NB4 (cell line): ENCODE results near the gene TYK2.
A peak's percentile ranks its signal among the peaks of the same experiment; 100 is the strongest.
"Not testable (repeated sequence)": the region's sequence is repeated elsewhere in the genome, so short reads cannot be mapped to it uniquely, and the experiment has no call there.

Source experiments
- DNase-seq: peaks from one replicate; pipeline ENCODE4 v3.0.0; 2010; ENCODE audit warnings: low read depth
- H3K4me3 ChIP-seq: one replicate; pipeline ENCODE4 v1.5.1; 2011; ENCODE audit warnings: mild to moderate bottlenecking, low read depth, low read length, moderate library complexity
- MYC ChIP-seq: IDR thresholded peaks from 2 replicates; pipeline ENCODE4 v1.6.1; 2011; ENCODE audit warnings: low read depth, low read length
- POLR2A ChIP-seq: IDR thresholded peaks from 2 replicates; pipeline ENCODE4 v1.6.1; 2011; ENCODE audit warnings: mild to moderate bottlenecking; ENCODE audit not compliant: insufficient read length; ENCODE audit errors: extremely low read depth
- TF ChIP-seq, protein P1 (sequence below): IDR thresholded peaks from 2 replicates; pipeline ENCODE4 v1.6.1; 2011; ENCODE audit warnings: low read depth, low read length
- TF ChIP-seq, protein P2 (sequence below): IDR thresholded peaks from one replicate; pipeline ENCODE4 v1.5.1; 2012; ENCODE audit warnings: low read depth, low read length

TYK2 gene

DNA sequence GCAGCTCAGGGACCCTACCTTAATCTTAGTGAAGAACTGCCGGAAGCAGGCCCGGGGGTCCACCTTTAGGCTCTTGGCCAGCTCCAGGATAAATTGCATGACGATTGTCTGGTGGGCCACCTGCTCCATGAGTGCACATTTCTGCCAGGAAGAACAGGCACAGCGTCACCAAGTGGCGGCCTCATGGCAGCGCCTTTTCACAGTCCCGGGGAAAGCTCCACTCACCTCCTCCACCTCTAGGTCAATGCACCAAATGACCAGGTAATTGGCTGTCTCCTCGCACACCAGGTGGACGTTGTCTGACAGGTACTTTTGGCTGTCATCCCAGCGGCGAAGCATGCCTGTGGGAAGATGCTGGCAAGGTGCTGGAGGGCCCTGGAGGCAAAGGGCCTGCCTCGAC is 14.6 kb upstream of the TYK2 start:
- no peak for DNase-seq
- H3K4me3 ChIP-seq, result no peak overlapping the region
- TF ChIP-seq MYC, result no peak
- TF ChIP-seq POLR2A, result no peak
- TF ChIP-seq, protein P1, sequence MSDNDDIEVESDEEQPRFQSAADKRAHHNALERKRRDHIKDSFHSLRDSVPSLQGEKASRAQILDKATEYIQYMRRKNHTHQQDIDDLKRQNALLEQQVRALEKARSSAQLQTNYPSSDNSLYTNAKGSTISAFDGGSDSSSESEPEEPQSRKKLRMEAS, result no peak

DNA sequence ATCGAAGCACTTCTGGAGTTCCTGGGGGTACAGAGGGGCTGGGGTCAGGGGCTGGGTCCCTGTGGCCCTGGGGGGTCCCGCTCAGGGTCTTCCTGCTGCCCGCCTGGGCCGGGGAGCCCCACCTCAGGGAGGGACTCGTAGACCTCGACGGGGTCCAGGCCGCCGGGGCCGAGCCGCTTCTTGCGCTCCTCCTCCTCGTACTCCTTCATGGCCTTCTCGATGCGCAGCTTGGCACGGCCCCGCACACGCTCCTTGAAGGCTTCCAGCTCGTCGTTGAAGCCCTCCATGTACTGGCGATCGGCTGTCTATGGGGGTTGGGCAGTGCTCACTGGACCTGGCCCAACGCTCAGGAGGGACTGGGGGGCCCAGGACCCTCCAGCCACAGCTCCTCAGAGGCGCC is 12.8 kb upstream of the TYK2 start:
- no peak overlapping the region for H3K4me3 ChIP-seq
- TF ChIP-seq, protein P2, sequence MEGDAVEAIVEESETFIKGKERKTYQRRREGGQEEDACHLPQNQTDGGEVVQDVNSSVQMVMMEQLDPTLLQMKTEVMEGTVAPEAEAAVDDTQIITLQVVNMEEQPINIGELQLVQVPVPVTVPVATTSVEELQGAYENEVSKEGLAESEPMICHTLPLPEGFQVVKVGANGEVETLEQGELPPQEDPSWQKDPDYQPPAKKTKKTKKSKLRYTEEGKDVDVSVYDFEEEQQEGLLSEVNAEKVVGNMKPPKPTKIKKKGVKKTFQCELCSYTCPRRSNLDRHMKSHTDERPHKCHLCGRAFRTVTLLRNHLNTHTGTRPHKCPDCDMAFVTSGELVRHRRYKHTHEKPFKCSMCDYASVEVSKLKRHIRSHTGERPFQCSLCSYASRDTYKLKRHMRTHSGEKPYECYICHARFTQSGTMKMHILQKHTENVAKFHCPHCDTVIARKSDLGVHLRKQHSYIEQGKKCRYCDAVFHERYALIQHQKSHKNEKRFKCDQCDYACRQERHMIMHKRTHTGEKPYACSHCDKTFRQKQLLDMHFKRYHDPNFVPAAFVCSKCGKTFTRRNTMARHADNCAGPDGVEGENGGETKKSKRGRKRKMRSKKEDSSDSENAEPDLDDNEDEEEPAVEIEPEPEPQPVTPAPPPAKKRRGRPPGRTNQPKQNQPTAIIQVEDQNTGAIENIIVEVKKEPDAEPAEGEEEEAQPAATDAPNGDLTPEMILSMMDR, result no peak
- DNase-seq, result no peak

DNA sequence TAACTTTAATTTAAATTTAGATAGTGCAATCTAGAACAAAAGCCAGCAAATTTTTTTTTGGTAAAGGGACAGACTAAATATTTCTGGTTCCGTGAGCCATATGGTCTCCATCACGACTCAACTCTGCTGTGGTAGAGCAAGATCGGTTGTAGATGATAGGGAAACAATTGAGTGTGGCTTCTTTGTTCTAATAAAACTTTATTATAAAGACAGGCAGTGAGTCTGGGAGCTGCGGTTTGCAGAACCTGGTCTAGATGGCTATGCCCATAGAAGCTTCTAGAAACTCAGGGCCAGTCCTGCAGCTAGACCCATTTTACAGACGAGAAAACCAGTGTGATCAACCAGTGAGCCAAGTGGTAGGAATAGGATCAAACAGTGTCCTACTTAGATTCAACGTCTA is 11.7 kb upstream of the TYK2 start:
- TF ChIP-seq MYC (no peak), POLR2A (no peak)
- TF ChIP-seq, protein P1, result no peak
- TF ChIP-seq, protein P2, result no peak
- DNase-seq, result no peak

DNA sequence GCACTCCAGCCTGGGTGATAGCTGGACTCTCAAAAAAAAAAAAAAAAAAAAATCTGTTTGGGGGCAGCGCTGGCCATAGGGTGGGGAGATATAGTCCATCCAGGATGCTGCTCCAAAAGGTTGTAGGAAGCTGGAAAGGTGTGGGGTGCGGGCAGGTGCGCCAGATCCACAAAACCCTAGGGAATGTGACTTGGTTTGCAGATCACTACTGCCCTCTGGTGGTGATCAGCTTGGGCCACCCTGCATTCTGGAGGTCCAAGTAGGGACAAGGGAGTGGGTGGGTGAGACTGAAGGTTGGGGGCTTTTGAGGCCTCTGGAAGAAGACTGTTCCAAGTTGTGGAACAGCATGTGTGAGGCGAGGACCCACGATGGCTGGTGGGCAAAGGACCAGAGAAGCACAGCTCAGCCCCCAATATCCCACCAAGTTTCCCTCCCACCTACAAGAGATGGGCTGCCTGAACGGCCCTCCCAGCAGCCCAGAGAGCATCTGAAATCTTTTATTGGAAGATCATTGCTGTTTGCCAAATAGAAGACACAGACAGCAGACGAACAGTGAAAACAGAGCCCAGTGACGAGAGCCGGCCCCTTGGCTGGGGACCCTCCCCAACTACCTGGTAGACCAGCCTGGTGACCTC is 10.4 kb upstream of the TYK2 start:
- no peak overlapping the region for H3K4me3 ChIP-seq
- TF ChIP-seq, protein P2, result peak; percentile 100
- no peak for TF ChIP-seq MYC
- peak; percentile 91 for DNase-seq

More for the DNA sequence above, 11.7 kb upstream of the TYK2 start:
- H3K4me3 ChIP-seq, result no peak overlapping the region

DNA sequence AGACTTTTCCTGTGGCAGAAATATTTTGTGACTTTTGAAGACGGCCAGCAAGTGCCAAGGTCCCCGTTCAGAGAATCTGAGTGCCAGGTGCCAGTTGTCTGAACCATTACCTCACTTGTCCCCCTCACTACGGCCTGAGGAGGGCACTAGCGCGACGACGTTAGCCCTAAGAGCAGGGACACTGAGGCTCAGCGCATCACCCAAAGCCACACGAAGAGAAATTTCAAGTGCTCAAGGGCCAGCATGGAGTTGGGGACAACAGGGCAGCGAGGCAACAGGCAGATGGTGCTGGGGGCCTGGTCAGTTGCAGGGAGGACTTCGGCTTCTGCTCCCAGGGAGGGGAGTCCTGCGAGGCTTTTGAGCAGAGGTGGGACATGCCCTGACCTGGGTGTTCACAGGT is 9.5 kb upstream of the TYK2 start:
- no peak overlapping the region for H3K4me3 ChIP-seq
- no peak for TF ChIP-seq MYC
- TF ChIP-seq, protein P2, result peak; percentile 70
- DNase-seq, result peak; percentile 76

DNA sequence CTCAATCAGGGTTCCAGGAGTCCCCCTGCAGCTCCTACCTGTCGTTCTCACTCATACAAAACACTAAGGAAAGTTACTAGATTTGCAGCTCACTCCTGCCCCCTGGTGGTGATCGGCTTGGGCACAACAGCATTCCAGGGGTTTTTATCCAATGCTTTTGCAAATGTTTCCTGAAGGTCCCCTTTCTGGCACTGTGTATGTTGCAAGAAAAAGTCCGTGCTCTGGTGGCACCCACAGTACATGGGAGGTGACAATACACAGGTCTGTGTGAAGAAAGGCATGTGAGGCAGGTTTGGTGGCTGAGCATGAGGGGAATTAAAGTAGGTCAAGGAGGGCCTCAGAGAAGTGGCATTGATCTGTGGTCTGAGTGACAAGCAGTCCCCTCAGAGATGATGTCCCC is 8.6 kb upstream of the TYK2 start:
- DNase-seq, result peak; percentile 93
- no peak overlapping the region for H3K4me3 ChIP-seq
- peak; percentile 39 for TF ChIP-seq POLR2A
- TF ChIP-seq, protein P1, result peak; percentile 55
- no peak for TF ChIP-seq MYC
- TF ChIP-seq, protein P2, result peak; percentile 100

DNA sequence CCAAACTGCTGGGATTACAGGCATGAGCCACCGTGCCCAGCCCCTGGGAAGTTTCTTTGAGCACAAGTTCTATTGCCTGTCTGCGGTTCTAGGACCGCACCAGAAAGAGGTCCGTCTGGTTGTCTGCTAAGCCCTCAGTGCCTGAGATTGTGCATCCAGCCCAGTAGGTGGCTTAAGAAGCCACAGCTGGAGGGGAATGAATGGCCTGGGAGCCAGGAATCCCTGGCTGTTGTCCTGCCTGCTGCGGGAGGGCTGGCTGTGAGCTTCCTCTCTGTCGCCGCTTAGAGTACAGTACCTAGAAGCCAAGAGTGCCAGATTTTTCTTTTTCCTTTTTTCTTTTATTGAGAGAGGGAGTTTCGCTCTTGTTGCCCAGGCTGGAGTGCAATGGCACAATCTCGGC is 4.2 kb upstream of the TYK2 start:
- H3K4me3 ChIP-seq, result no peak overlapping the region
- TF ChIP-seq POLR2A (no peak), MYC (no peak)
- TF ChIP-seq, protein P1, result no peak
- TF ChIP-seq, protein P2, result no peak
- no peak for DNase-seq

DNA sequence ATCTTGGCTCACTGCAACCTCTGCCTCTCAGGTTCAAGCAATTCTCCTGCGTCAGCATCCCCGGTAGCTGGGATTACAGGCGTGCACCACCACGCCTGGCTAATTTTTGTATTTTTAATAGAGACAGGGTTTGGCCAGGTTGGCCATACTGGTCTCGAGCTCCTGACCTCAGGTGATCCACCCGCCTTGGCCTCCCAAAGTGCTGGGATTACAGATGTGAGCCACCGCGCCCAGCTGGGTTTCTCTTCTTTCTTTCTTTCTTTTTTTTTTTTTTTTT is 2.8 kb upstream of the TYK2 start:
- not testable (repeated sequence) for H3K4me3 ChIP-seq

More for the DNA sequence above, 2.8 kb upstream of the TYK2 start:
- not testable (repeated sequence) for DNase-seq
